Adrenal gland (tissue), 5 donors: Measurements from ENCODE around the gene PRAME.

Experiments used
- CTCF ChIP-seq, 6 experiments: fragments of 450-650 bp in 4 of 6; fragments of 200-600 bp in 2 of 6; sonication (generic) in 1 of 6; IDR thresholded peaks; 1 replicate in 5 of 6; 2 replicates in 1 of 6; pipeline versions ENCODE4 v1.5.1 to v1.8.0; 2016 to 2021; ENCODE audit warnings: antibody characterized with exemption in 6 of 6, mild to moderate bottlenecking in 2 of 6, moderate library complexity in 1 of 6
- POLR2A ChIP-seq, 2 donors: fragments of 450-650 bp; IDR thresholded peaks; one replicate each; pipeline ENCODE4 v1.6.1; 2017; ENCODE audit warnings: antibody characterized with exemption in 2 of 2, mild to moderate bottlenecking in 2 of 2, moderate library complexity in 1 of 2
- donor health status: DM: no; HTN: no; CAD: no.

GRCh38 chr22:22571862-22572261 is 12.8 kb upstream of the PRAME start:
- no peak for TF ChIP-seq CTCF (IDR thresholded peaks at IDR 0.05)
- TF ChIP-seq POLR2A (IDR thresholded peaks at IDR 0.05): no peak
